NK-92 (cell line): ENCODE measurements around the gene PLEK2.

Experiments used
- DNase-seq: peaks from one replicate; lab custom pipeline; 2025; ENCODE audit not compliant: unreplicated experiment; lab: John Stamatoyannopoulos, UW

Gene PLEK2

DNA sequence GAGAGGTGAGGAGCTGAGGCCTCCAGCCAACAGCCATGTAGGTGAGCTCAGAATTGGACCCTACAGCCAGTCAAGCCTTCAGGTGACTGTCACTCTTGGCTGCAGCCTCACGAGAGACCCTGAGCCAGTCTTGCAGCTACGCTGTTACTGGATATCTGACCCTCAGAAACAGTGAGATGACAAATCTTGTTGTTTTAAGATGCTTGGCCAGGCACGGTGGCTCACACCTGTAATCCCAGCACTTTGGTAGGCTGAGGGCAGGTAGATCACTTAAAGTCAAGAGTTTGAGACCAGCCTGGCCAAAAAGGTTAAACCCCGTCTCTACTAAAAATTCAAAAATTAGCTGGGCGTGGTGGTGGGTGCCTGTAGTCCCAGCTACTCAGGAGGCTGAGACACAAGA lies 6.2 kb downstream of the PLEK2 start:
- DNase-seq = no peak

DNA sequence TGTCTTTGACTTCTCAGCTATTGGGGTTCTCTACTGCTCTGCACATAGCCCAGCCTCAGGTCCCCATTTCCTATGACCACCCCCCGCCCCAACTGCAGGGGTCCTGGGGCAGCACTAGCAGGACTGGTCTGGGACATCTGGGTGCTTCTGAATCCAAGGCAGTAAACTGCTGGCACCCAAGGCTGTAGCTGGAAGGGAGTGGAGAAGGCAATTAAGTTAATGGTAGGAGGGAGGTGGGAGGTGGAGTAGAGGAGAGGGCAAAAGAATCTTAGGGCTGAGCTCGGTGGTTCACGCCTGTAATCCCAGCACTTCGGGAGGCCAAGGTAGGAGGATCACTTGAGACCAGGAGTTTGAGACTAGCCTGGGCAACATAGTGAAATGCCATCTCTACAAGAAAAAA lies 11.5 kb downstream of the PLEK2 start:
- DNase-seq = no peak

DNA sequence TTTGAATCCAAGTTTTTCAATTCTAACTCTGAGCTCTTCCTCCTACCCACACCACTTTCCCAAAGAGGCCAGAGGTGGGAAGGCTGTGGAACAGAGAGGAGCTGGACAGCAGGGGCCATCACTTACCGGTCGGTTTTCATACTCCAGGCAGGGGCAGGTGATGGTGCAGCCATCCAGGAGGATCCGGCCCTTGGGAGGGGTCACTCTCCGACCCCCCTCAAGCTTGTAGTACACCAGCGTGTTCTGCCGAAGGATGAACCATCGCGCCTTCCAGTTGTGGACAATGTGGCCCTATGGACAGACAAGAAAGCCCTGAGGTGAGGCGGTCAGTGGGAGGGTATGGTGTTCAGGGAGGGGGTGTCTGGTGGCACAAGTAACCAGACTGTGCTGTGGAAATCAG lies 14.4 kb downstream of the PLEK2 start:
- no peak for DNase-seq

DNA sequence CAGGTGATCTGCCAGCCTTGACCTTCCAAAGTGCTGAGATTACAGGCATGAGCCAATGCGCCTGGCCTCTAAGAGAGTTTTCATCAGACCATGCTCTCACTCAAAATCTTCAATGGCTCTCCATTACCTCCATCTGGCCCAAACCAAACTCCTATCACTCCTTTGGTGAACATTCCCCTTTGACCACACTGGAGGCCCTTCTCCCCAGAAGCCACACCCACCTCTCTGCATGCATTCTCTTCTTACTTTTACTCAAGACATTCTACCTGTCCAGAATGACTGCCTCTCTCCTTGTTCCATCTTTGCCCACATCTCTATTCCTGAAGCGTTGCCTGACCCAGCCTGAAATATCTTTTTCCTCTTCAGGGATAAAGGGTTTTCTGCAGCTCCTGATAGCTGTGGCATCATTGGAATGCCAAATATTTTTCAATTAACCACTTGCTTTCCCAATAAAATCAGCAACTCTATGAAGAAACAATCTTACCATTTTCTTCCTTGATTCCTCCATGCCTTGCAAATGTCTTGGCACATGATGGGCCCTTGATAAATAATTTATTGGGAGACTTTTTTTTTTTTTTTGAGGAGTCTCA lies 15.5 kb downstream of the PLEK2 start:
- no peak for DNase-seq

DNA sequence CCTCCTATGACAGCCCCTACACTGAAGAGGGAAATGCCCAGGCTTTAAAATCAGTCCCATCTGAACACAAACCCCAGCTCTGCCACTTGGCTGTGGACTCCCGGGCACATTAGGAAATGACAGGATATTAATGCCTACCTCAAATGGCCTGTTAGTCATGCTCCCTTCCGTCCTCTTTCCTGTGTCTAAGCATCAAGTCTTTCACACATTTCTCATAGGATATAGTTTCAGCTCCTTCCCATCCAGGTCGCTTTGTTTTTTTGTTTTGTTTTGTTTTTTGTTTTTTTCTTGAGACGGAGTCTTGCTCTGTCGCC lies 16.1 kb downstream of the PLEK2 start:
- DNase-seq = no peak

DNA sequence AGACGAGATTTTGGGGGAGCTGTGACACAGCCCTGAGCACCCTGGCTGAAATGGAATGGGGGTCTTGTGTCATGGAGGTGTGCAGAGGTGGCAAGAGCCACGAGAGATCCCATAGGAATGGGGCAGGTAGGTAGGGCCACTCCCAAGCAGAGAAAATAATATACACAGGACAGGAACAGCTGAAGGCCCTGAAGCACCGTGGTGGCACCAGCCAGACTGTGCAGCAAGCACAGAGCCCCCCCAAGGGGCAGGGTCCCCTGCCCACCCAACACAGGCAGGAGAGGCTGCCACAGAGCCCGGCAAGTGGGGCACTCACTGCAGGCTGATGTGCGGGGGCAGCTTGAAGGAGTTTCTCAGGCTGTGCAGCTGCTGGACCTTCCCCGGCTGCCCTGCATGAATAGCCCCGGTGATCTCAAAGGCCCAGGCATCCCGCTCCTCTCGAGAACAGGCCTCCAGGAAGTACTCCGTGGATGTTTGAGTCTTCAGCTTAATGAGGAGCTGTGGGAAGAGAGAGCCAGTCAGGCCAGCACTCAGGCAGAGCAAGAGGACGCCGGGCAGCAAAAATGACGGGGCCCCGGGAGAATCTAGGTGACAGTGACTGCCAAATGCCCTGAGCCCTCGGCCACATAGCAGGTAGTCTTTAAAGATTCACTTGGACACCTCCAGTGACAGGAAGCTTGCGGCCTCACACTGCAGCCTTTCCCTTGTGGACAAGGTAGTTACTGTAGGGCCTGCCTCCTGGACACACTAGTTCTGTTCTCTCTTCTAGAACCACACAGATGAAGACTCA lies 16.7 kb downstream of the PLEK2 start:
- DNase-seq = no peak

DNA sequence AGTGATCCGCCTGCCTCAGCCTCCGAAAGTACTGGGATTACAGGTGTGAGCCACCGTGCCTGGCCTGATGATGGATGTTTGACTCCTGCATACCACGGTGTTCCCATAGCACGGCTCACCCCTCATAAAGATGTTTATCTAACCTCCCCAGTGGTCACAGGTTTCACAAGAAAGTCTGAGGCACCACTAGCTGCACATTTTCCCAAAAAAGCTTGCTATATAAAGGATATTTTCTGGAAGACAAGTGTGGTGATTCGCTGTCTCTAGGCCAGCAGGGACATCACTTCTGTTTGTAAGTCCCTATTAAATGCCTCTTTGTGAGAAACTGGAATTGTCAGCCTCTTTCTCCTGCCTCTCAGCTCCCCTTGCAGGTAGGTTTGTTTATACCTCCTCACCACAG lies 18.3 kb downstream of the PLEK2 start:
- no peak for DNase-seq

DNA sequence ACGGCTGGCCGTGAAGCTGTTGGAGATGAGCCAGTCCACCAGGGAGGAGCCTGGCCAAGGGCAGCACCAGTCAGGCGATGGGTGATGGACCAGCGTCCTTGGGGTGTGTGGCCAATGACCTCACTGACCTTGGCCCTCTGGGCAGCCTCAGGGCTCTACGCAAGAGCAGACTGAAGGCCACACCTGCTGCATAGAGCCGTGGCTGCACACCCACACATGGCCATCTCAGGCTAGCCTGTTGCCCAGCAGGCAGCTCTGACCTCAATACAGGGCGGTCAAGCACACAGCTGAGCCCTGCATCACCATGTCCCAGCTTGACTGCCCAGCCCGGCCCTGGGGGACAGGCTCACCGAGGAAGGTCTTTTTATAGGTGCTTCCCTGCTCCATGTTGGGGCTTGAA lies 19.2 kb downstream of the PLEK2 start:
- DNase-seq = no peak

DNA sequence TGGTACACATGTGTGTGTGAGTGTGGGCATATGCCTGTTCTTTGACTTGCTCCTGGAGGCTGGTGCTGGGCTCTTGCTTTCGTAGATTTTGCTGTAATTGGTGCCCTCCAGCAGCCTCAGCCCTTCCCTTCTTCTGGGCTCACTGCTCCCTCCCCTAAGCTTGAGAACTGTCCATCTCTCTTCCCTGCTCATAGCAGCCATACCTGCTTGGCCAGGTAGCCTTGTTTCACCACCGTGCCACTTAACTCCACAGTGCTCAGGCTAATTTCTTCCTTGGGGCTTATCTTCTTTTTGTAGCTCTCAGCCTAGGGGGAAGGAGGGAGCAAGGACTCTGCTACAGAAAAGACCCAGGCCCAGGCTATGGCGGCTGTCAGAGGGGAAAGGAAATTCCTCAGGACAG lies 19.8 kb downstream of the PLEK2 start:
- DNase-seq = no peak

DNA sequence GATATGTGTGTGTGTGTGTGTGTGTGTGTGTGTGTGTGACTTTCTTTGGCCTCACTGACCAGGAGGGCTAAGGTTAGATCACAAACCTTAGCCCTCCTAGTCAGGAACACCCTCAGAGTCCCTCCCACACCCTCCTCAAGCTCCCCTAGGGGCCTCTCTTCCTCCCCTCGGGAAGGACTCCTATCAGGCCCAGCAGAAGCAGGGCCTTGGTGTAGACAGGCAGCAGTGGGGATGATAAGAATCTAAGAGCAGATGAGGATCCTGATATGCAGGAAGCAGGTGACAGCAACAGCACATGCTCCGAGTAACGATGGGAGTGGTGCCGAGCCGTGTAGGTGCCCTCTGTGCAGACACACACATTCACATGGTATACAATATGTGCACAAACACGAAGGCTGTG lies 20.7 kb downstream of the PLEK2 start:
- DNase-seq = no peak

DNA sequence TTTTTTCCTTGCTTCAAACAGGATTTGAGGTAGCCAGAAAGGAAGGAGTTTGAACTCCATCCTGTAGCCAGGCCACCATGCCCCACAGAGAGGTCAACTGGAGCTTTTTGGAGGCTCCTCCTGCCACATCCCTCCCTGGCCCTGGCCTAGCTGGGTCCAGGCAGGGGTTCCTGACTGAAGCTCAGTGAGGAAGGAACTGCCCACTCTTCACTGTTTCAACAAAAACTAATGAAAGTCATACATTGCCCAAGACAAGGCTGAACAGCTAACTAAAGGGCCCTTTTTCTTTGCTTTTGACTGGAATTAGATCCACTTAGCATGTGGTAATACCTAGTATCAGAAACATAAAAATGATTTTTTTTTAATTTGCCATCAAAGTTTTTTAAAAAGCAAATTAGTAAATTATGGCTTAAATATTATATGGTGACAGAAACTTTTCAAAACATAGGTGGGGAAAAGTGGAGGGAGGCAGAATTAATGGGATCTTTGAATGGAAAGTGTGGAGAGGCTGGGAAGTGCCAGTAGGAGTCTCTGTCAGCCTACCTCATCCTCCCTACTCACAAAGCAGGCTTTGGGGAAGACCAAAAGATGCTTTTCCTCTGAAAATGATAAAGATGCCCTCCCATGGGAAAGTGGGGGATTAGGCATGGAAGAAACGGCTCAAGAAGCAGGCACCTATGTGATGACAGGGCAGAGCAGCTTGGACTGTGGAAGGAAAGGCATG lies 22.0 kb downstream of the PLEK2 start:
- no peak for DNase-seq

DNA sequence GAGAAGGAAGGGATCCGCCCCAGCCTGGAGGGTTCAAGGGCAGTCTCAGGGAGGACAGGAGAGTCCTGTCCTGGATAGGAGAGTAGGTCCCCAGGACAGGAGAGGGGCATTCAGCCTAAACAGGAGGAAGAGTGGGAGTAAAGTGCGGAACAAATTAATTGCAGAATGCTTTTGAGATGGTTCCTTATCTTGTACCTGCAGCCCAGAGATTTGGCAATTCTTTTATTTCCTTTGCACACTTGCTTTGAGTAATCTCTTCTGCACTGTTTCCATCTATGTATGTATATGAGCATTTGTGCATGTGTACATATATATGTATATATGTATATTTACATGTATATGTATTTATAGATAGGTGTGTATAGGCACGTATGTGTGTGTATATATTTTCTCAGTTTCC lies 22.7 kb downstream of the PLEK2 start:
- no peak for DNase-seq

DNA sequence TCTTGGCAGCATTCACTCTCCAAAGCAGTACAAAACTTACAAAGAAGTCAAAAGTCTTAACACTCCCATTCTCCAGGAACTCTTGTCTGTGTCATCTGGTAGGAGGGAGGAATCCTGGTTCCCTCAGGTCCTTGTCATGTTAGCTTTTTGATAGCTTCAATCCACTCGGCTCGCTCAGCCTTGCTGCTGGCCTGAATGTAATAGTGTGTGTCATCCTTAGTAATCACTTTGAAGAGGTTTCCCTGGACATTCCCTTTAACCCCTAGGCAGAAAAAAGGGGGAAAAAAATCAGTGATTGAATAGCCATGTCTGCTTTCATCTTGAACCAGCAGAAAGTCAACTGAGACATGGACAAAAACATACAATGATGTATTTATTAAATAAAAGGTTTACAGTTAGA lies 24.8 kb downstream of the PLEK2 start:
- DNase-seq = no peak

DNA sequence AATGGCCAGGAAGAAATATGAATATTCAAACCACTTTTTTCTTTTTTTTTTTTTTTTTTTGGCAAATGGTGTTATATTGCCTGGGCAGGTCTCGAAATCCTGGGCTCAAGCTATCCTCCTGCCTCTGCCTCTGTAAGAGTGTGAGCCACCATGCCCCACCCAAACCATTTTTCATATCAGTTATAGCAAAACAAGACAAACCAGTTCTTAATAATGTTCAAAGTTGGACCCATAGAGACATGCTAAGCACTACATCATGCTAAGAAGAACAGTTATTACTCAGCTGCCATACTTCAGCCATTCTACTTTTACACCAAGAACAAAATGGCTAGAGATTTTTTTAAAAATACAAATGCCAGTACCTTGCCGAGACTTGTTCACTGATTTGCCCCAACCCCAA lies 26.3 kb downstream of the PLEK2 start:
- no peak for DNase-seq

DNA sequence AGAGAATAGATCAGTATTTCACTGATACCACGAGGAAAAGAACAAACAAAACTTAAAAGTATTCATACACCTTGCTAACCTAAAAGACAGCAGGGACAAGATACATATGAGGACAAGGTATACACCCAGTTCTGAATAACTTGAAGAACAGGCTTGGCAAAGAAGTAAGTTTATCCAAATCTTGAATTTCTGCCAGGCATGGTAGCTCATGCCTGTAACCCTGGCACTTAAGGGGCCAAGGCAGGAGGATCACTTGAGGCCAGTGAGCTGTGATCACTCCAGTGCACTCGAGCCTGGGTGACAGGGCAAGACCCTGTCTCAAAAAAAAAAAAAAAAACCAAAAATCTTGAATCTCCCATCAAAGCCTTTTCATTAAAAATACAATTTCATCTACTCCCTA lies 26.8 kb downstream of the PLEK2 start:
- DNase-seq = no peak

DNA sequence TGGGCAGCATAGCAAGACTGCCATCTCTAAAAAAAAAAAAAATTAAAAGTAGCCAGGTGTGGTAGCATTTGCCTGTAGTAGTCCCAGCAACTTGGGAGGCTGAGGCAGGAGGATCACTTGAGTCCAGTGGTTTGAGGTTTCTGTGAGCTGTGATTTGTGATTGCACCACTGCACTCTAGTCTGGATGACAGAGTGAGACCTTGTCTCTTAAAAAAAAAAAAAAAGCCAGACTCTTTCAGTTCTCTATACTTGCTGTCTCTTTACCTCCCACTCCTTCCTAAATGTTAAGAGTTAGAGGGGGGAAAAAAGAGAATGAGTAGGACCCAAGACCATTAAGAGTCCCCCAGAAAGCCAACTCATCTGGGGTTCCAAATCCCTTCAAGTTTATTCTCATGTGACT lies 34.0 kb downstream of the PLEK2 start:
- DNase-seq = no peak

DNA sequence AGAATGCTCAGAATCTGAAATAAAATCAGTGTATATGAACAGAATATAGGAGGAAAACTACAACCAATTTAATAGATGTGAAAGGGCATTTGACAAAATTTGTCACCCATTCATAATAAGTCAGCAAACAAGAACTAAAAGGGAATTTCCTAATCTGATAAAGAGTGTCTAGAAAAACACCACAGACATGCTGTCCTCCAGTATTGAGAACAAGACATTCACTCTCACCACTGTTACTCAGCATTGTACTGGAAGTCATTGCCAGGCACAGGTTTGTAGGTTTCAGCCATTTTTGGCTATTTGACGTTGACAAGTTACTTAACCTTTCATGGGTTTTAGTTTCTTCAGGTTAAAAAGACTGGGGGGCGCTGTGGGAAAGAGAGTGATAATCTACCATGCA lies 38.6 kb downstream of the PLEK2 start:
- no peak for DNase-seq

DNA sequence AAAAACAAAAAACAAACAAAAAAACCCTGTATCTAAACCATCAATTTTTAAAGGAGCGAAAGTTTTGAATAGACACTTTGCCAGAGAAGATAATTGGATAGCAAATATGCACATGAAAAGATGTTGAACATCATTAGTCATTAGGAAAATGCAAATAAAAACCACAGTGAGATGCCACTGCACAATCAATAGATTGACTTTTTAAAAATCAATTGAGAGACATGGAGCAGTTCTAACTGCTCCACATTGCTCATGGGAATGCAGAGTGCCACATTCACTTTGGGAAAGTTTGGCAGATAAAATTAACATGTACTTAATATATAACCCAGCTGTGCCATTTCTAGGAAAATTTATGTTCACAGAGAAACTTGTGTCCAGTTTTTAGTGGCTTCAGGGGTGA lies 39.1 kb downstream of the PLEK2 start:
- no peak for DNase-seq

DNA sequence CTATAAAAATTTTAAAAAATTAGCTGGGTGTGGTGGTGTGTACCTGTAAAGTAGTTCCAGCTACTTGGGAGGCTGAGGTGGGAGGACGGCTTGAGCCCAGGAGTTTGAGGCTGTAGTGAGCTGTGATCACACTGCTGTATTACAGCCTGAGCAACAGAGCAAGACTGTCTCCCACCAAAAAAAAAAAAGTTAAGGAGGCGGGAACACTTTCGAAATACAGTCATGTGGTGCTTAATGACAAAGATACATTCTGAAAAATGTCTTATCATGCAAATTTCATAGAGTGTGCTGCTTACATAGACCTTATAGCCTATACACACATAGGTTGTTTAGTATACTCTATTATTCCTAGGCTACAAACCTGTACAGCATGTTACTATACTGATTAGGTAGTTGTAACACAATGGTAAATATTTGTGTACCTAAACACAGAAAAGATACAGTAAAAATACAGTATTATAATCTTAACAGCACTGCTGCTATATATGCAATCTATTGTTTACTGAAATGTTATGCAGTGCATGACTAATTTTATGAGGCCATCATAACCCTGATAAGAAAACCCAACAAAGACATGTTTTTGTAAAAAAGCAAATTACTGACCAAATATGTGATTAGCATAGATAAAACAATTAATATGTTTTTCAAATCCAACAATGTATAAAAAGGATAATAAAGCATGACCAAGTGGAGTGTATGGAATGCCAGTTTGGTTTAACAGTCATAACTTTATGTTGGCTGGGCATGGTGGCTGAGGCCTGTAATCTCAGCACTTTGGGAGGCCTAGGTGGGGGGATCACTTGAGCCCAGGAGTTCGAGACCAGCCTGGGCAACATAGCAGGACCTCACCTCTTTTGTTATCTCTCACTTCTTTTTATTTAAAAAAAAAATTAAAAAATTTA lies 40.5 kb downstream of the PLEK2 start:
- DNase-seq = no peak

DNA sequence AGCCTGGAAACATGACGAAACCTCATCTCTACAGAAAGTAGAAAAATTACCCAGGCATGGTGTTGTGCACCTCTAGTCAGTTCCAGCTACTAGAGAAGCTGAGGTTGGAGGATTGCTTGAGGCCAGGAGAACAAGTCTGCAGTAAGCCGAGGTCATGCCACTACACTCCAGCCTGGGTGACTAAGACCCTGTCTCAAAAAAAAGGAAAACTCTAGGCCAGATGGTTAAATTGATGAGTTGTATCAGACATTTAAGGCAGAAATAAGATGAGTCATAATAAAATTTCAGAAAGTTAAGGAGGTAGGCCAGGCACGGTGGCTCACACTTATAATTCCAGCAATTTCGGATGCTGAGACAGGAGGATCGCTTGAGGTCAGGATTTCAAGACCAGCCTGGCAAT lies 41.1 kb downstream of the PLEK2 start:
- no peak for DNase-seq

DNA sequence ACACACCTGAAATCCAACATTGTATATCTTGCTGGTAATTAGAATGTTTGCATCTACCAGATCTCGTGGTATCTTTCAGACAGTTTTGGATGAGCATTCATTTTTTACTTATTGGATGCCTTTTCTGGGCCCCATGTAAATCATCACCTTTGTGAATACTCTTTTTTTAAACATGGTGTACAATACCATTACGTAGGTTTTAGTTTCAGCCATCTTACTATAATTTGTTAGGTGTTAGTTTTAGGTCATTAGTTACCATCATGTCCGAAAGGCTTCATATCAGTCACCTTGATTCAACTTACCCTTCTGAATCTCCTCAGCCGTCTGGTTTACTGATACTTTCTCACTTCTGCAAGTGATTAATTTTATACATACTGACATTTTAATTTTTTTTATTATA lies 46.5 kb downstream of the PLEK2 start:
- no peak for DNase-seq
